ENCODE measurements around the gene GAS2L2.

- TF ChIP-seq EZH2 (IDR thresholded peaks at IDR 0.05; ENCODE audit: borderline replicate concordance, insufficient read depth, low read length, poor library complexity, severe bottlenecking), result no peak
- TF ChIP-seq, protein P1, sequence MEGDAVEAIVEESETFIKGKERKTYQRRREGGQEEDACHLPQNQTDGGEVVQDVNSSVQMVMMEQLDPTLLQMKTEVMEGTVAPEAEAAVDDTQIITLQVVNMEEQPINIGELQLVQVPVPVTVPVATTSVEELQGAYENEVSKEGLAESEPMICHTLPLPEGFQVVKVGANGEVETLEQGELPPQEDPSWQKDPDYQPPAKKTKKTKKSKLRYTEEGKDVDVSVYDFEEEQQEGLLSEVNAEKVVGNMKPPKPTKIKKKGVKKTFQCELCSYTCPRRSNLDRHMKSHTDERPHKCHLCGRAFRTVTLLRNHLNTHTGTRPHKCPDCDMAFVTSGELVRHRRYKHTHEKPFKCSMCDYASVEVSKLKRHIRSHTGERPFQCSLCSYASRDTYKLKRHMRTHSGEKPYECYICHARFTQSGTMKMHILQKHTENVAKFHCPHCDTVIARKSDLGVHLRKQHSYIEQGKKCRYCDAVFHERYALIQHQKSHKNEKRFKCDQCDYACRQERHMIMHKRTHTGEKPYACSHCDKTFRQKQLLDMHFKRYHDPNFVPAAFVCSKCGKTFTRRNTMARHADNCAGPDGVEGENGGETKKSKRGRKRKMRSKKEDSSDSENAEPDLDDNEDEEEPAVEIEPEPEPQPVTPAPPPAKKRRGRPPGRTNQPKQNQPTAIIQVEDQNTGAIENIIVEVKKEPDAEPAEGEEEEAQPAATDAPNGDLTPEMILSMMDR (IDR thresholded peaks at IDR 0.05; ENCODE audit: poor library complexity, severe bottlenecking), result no peak
Measured at GRCh38 chr17:35705705-35706104, 47.3 kb downstream of the GAS2L2 start.

Measured in neural cell (in vitro differentiated cells).